Cardiac fibroblast (primary cell): ENCODE measurements around the gene CDC37L1.

Experiments used
- DNase-seq, 2 donors: peaks; one replicate each; pipeline versions ENCODE4 v3.0.0 to v3.0.0-alpha.2; 2010; ENCODE audit warnings: low read depth in 2 of 2
- H3K4me3 ChIP-seq, 2 donors: replicated peaks in 1 of 2; 1 replicate in 1 of 2; 2 replicates in 1 of 2; pipeline ENCODE4 v1.5.1; 2011; ENCODE audit warnings: low read depth in 2 of 2, low read length in 2 of 2, mild to moderate bottlenecking in 2 of 2, moderate library complexity in 1 of 2
- CTCF ChIP-seq: IDR thresholded peaks from one replicate; pipeline ENCODE4 v1.5.1; 2011; ENCODE audit warnings: low read depth, mild to moderate bottlenecking, low read length, inconsistent platforms

CDC37L1 gene

DNA sequence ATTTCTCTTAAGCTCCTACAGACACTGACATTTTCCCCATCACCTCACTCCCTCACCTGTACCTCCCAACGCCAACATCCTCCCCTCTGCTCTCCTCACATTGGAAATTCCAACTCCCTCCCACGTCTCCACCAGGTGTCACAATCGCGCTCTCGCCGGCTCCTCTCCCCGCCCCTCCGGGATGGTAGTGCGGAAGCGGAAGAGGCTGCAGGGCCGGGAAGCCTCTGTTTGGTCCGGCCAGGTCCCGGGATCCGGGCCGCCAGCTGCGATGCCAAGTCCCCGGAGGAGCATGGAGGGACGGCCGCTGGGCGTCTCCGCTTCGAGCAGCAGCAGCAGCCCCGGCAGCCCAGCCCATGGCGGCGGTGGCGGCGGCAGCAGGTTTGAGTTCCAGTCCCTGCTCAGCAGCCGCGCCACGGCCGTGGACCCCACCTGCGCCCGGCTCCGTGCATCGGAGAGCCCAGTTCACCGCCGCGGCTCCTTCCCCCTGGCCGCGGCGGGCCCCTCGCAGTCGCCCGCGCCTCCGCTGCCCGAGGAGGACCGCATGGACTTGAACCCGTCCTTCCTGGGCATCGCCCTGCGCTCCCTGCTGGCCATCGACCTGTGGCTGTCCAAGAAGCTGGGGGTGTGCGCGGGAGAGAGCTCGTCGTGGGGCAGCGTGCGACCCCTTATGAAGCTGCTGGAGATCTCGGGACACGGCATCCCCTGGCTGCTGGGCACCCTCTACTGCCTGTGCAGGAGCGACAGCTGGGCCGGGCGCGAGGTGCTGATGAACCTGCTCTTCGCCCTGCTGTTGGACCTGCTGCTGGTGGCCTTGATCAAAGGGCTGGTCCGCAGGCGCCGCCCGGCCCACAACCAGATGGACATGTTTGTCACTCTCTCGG is 17.0 kb upstream of the CDC37L1 start, which contains the start of gene PLPP6:
Gene PLPP6 (plus strand): TSS at position 187 of the 881 bp plus-strand sequence. CDS start 82 bp downstream, at position 269.
- peak within 1 kb of the TSS; percentile 65 to 84 for H3K4me3 ChIP-seq
- peak; percentile 38 for TF ChIP-seq CTCF
- peak; percentile 82 to 87 for DNase-seq

DNA sequence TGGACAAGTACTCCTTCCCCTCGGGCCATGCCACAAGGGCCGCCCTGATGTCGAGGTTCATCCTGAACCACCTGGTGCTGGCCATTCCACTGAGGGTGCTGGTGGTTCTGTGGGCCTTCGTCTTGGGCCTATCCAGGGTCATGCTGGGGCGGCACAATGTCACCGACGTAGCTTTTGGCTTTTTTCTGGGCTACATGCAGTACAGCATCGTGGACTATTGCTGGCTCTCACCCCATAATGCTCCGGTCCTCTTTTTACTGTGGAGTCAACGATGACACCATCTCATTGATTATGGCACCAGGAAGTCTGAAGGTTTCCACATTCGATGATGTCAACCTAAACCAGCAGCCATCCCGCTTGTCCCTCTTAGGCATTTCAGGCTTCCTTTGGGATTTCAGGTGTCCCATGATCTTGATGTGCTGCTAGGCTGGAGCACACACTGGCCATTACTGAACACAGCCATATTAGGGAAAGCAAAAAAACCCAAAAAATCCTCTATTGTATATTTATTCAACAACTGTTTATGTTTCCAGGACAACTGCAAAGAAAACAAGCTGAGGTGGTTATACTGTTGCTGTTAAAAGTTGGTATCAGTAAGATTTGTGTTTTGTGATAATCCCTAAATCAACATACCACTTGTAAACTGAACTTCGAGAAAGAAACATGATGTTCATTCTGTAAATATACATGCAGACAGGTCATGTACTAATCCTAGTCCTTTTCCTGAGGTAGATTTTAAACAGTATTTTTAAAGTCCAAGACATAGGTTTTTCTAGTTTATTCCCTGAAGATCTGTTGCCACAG is 16.2 kb upstream of the CDC37L1 start:
- no peak for DNase-seq
- peak overlapping the region; percentile 65 to 84 for H3K4me3 ChIP-seq
- no peak for TF ChIP-seq CTCF

GRCh38 chr9:4663956-4664355 is 15.4 kb upstream of the CDC37L1 start:
- no peak for TF ChIP-seq CTCF
- DNase-seq: no peak
- no peak overlapping the region for H3K4me3 ChIP-seq

DNA sequence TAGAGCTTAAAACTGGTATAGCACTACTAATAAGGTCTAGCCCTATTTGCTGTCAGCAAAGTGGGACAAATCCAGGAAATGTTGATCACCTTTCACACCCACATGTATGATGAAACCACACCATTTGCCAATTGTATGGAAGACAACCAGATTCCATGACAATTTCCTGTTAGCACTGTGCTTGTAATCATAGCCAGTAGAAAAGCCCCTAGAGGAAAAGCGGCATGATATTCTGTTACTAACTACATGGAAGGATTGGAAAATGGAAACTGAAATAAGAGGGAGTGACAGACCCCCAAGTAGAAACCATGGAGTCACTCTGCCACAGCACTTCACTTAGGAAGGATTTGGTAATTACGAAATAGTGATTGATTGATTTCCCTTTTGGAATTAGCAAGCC is 14.0 kb upstream of the CDC37L1 start:
- TF ChIP-seq CTCF: no peak
- H3K4me3 ChIP-seq: no peak overlapping the region

GRCh38 chr9:4666042-4666699 is 13.2 kb upstream of the CDC37L1 start, which contains the start of gene SPATA6L:
Gene SPATA6L, minus strand, starts transcription at chr9:4666480. Its CDS starts 230 bp downstream, at chr9:4666250.
- H3K4me3 ChIP-seq: peak within 1 kb of the TSS; percentile 48 to 56
- peak; percentile 54 to 67 for DNase-seq
- TF ChIP-seq CTCF: no peak

More for the DNA sequence above, 14.0 kb upstream of the CDC37L1 start:
- peak; percentile 71 to 76 for DNase-seq

- DNase-seq: no peak
- H3K4me3 ChIP-seq: no peak overlapping the region
- TF ChIP-seq CTCF: no peak
Measured at GRCh38 chr9:4667681-4668080, 11.7 kb upstream of the CDC37L1 start.
